ENCODE measurements around the gene ERG.

The ERG gene

DNA sequence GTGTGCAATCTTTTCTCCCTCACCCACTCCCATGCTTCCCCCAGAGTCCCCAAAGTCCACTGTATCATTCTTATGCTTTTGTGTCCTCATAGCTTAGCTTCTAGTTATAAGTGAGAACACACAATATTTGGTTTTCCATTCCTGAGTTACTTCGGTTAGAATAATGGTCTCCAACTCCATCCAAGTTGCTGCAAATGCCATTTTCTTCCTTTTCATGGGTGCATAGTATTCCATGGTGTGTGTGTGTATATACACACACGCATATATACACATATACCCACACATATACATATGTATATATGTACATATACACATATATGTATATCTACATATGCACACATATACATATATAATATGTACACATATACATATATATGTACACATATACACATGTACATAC, 69.3 kb downstream of the ERG start:
- Histone ChIP-seq H3K27me3 (ENCODE audit: control insufficient read depth, insufficient read depth, low read length) (no peaks in the 10 kb centered on the region), H3K9me3 (ENCODE audit: control insufficient read depth, low read depth, low read length) (no peaks in the 10 kb centered on the region), H3K4me1 (ENCODE audit: control insufficient read depth, low read depth, low read length) (no peaks in the 10 kb centered on the region), H3K27ac (ENCODE audit: low read length) (no peak overlapping the region), H3K36me3 (ENCODE audit: control insufficient read depth, low read depth, low read length) (no peaks in the 10 kb centered on the region), H3K4me3 (ENCODE audit: low read length) (no peak overlapping the region), H3K9ac (ENCODE audit: low read length) (no peak overlapping the region)

DNA sequence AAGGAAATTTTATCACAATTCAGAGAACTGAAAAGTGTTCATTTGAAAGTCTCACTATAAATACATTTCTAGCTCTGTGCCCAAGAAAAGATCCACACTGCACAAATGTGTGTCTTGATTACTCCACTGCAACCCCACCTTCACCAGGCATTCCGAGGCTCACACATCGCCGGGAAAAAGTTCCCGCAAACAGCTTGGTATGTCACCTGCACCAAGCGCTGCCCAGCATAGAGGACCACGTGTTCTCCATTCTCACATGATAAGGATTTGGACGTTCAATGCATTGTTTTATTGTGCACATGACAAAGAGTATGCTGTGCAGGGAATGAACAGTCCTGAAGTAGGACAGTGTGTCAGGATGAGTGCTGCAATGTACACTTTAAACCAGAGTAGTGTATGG, 70.1 kb downstream of the ERG start:
- Histone ChIP-seq H3K27ac (ENCODE audit: low read length) (no peak overlapping the region), H3K36me3 (ENCODE audit: control insufficient read depth, low read depth, low read length) (no peaks in the 10 kb centered on the region), H3K9me3 (ENCODE audit: control insufficient read depth, low read depth, low read length) (no peaks in the 10 kb centered on the region), H3K9ac (ENCODE audit: low read length) (no peak overlapping the region), H3K4me3 (ENCODE audit: low read length) (no peak overlapping the region), H3K27me3 (ENCODE audit: control insufficient read depth, insufficient read depth, low read length) (no peaks in the 10 kb centered on the region), H3K4me1 (ENCODE audit: control insufficient read depth, low read depth, low read length) (no peaks in the 10 kb centered on the region)

DNA sequence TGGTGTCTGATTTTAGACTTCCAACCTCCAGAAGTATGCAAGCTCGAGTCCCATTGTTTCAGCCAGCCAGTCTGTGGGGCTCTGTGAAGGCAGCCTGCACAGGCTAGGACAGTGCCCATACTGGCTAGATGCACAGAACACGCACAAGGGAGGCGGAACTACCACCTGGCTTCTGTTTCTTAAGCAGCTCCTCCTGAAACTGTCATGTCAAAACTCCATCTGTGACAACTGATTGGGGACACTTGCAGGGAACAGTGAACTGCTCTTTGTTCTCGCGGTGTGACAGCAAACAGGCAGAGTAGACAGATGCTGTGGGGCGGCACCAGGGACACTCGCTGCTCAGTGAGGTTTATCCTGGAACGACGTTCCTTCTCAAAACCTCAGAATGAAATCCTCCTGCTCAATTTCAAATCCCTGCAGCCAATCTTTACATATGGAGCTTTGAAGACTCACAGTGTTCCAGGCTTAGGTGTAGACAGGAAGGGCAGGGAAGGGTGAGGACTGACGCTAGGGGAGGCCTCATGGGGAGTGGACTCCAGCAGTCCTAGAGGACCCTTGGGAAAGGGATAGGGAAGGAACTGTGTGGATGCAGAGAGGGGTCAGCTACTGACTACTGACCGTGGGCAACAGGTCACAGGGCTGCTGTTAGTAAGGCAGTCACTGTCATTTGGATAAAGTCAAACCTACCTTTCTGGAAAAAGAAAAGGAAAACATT, 73.8 kb downstream of the ERG start:
- H3K4me3 ChIP-seq (ENCODE audit: low read length): no peak overlapping the region
- no peaks in the 10 kb centered on the region for H3K27me3 ChIP-seq (ENCODE audit: control insufficient read depth, insufficient read depth, low read length)
- no peak overlapping the region for H3K9ac ChIP-seq (ENCODE audit: low read length)
- no peak overlapping the region for H3K27ac ChIP-seq (ENCODE audit: low read length)
- no peaks in the 10 kb centered on the region for H3K9me3 ChIP-seq (ENCODE audit: control insufficient read depth, low read depth, low read length)
- no peaks in the 10 kb centered on the region for H3K36me3 ChIP-seq (ENCODE audit: control insufficient read depth, low read depth, low read length)
- H3K4me1 ChIP-seq (ENCODE audit: control insufficient read depth, low read depth, low read length): no peaks in the 10 kb centered on the region

DNA sequence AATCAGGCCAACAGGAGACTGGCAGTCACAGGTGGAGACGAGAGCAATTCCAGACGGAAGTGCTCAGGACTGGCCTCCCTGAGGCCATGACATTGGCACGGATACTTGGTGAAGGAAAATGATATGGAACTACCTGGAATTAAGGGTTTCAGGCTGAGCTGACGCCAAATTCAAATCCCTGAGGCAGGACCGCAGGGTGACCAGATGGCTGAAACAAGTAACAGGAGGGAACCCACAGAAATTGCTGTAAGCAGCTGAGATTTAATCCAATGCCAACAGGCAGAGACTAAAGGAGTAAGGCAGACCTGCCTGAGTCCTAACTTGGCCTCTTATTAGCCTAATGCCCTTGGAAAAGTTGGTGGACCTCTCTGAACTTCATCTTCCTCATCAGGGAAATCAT, 76.2 kb downstream of the ERG start:
- no peaks in the 10 kb centered on the region for H3K4me1 ChIP-seq (ENCODE audit: control insufficient read depth, low read depth, low read length)
- no peaks in the 10 kb centered on the region for H3K9me3 ChIP-seq (ENCODE audit: control insufficient read depth, low read depth, low read length)
- H3K27me3 ChIP-seq (ENCODE audit: control insufficient read depth, insufficient read depth, low read length): no peaks in the 10 kb centered on the region
- H3K9ac ChIP-seq (ENCODE audit: low read length): no peak overlapping the region
- no peak overlapping the region for H3K27ac ChIP-seq (ENCODE audit: low read length)
- no peak overlapping the region for H3K4me3 ChIP-seq (ENCODE audit: low read length)
- no peaks in the 10 kb centered on the region for H3K36me3 ChIP-seq (ENCODE audit: control insufficient read depth, low read depth, low read length)

DNA sequence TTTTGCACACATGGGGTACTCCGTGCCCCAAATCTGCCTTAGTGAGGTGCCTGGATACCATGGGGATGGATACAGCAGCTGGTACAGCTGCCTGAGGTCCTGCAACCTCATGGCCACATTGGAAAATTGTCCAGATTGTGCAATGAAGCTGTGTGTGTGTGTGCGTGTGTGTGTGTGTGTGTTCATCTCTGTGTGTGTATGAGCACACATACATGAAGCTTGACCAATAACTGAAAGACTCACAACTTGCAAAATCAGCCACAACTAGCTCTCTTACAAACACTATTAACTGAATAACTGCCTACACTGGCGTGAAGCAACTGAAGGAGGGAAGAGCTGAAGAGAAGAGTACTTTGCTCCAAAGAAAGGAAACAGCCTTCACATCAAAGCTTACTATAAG, 78.1 kb downstream of the ERG start:
- Histone ChIP-seq H3K4me3 (ENCODE audit: low read length) (no peak overlapping the region), H3K9ac (ENCODE audit: low read length) (no peak overlapping the region), H3K27me3 (ENCODE audit: control insufficient read depth, insufficient read depth, low read length) (no peaks in the 10 kb centered on the region), H3K9me3 (ENCODE audit: control insufficient read depth, low read depth, low read length) (no peaks in the 10 kb centered on the region), H3K27ac (ENCODE audit: low read length) (no peak overlapping the region), H3K36me3 (ENCODE audit: control insufficient read depth, low read depth, low read length) (no peaks in the 10 kb centered on the region), H3K4me1 (ENCODE audit: control insufficient read depth, low read depth, low read length) (peaks cover 7% of the 10 kb centered on the region)

DNA sequence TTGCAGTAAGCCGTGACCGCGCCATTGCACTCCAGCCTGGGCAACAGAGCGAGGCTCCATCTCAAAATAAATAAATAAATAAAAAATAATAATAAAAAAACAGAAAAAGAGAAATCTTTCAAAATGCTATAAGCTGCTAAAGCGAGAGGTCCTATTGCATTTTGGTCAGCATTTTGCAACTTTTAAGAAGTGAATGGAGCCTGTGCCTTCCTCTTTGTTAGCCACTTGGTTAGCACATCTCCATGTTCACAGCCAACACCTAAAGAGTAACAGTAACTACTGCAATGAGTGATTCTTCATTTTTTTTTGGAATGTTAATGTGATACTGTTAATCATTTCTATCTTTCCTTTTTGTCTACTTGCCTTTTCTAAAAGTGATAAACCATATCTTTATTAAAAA, 80.6 kb downstream of the ERG start:
- no peak overlapping the region for H3K4me3 ChIP-seq (ENCODE audit: low read length)
- no peak overlapping the region for H3K9ac ChIP-seq (ENCODE audit: low read length)
- no peak overlapping the region for H3K27ac ChIP-seq (ENCODE audit: low read length)
- H3K27me3 ChIP-seq (ENCODE audit: control insufficient read depth, insufficient read depth, low read length): no peaks in the 10 kb centered on the region
- H3K4me1 ChIP-seq (ENCODE audit: control insufficient read depth, low read depth, low read length): peaks cover 9% of the 10 kb centered on the region
- no peaks in the 10 kb centered on the region for H3K36me3 ChIP-seq (ENCODE audit: control insufficient read depth, low read depth, low read length)
- H3K9me3 ChIP-seq (ENCODE audit: control insufficient read depth, low read depth, low read length): no peaks in the 10 kb centered on the region

DNA sequence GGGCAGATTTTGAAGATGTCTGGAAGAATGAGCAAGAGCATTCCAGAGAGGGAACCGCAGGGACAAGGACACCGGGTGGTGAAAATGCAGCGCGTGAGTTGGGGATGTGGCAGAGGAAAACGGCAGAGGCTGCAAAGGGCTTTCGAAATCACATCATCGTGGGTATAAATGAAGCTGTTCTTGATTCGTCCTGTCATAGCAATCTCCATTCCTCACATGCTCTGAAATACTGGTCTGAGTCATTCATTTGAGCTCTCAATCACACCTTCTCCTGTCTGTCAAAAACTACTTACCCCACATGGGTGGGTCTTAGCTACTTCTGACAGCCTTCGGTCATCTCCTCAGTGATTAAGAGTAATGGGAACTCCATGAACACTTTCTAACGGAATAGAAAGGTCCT, 81.5 kb downstream of the ERG start:
- Histone ChIP-seq H3K4me3 (ENCODE audit: low read length) (no peak overlapping the region), H3K4me1 (ENCODE audit: control insufficient read depth, low read depth, low read length) (peaks cover 9% of the 10 kb centered on the region), H3K36me3 (ENCODE audit: control insufficient read depth, low read depth, low read length) (no peaks in the 10 kb centered on the region), H3K9me3 (ENCODE audit: control insufficient read depth, low read depth, low read length) (no peaks in the 10 kb centered on the region), H3K27ac (ENCODE audit: low read length) (no peak overlapping the region), H3K9ac (ENCODE audit: low read length) (no peak overlapping the region), H3K27me3 (ENCODE audit: control insufficient read depth, insufficient read depth, low read length) (no peaks in the 10 kb centered on the region)

DNA sequence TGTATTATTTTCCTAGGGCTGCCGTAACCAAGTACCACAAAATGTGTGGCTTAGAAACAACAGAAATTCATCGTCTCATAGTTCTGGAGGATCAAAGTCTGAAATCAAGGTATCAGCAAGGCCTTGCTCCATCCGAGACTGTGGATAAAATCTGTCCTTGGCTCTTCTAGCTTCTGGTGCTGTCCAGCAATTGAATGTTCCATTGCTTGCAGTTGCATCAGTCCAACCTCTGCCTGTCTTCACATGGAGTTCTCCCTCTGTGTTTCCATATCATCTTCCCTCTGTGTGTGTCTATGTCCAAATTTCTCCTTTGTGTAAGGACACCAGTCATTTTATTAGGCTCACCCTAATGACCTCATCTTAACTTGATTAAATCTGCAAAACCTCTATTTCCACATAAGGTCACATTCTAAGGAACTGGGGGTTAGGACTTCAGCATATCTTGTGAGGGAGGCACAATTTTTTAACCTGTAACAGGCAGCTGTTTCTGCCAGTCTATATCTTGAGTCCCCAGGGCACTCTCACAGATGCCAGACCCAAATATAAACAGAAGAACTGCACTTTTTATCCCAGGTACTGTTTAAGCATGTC, 84.2 kb downstream of the ERG start:
- H3K27ac ChIP-seq (ENCODE audit: low read length): no peak overlapping the region
- no peaks in the 10 kb centered on the region for H3K36me3 ChIP-seq (ENCODE audit: control insufficient read depth, low read depth, low read length)
- no peak overlapping the region for H3K9ac ChIP-seq (ENCODE audit: low read length)
- no peak overlapping the region for H3K4me3 ChIP-seq (ENCODE audit: low read length)
- H3K27me3 ChIP-seq (ENCODE audit: control insufficient read depth, insufficient read depth, low read length): no peaks in the 10 kb centered on the region
- peaks cover 19% of the 10 kb centered on the region for H3K4me1 ChIP-seq (ENCODE audit: control insufficient read depth, low read depth, low read length)
- H3K9me3 ChIP-seq (ENCODE audit: control insufficient read depth, low read depth, low read length): no peaks in the 10 kb centered on the region

DNA sequence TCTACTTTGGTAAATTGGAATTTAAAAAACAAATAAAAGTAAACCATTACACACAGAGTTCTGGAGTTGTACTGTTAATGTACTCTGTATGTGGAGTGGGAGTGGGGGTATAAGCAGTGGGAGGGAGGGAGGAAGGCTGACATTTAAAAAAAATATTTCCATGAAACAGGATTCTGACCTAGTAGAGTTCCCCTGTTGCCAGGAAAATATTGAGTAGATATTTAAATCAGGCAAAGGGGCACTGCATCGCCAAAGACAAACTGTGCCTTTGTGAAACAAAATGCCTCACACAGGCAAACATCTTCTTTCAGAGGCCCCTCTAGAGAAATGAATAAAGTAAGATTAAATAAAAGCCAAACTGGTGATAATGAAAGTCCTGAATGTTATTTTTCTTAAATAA, 87.8 kb downstream of the ERG start:
- H3K27me3 ChIP-seq (ENCODE audit: control insufficient read depth, insufficient read depth, low read length): no peaks in the 10 kb centered on the region
- peak overlapping the region; percentile 2 for H3K4me3 ChIP-seq (ENCODE audit: low read length)
- no peak overlapping the region for H3K27ac ChIP-seq (ENCODE audit: low read length)
- H3K4me1 ChIP-seq (ENCODE audit: control insufficient read depth, low read depth, low read length): peaks cover 12% of the 10 kb centered on the region
- no peaks in the 10 kb centered on the region for H3K9me3 ChIP-seq (ENCODE audit: control insufficient read depth, low read depth, low read length)
- H3K9ac ChIP-seq (ENCODE audit: low read length): no peak overlapping the region
- H3K36me3 ChIP-seq (ENCODE audit: control insufficient read depth, low read depth, low read length): no peaks in the 10 kb centered on the region

DNA sequence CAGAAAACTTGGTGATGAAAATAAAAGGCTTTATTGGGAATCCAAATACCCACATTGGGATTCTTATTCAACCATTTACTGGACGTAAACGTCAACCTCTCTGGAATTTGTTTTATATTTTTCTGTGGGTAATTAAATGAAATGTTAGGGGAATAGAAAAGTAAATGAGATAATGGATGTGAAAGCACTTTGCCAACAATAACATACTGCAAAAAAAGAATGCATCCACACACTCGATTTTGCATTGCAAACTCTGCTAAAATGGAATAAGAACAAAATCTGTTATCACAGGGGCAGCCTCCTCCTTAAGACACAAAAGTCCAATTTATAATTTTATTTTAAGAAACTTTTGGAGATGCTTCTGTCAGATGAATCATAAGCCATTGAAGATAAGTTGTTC, 88.4 kb downstream of the ERG start:
- H3K36me3 ChIP-seq (ENCODE audit: control insufficient read depth, low read depth, low read length): no peaks in the 10 kb centered on the region
- H3K9ac ChIP-seq (ENCODE audit: low read length): no peak overlapping the region
- peaks cover 12% of the 10 kb centered on the region for H3K4me1 ChIP-seq (ENCODE audit: control insufficient read depth, low read depth, low read length)
- no peaks in the 10 kb centered on the region for H3K9me3 ChIP-seq (ENCODE audit: control insufficient read depth, low read depth, low read length)
- H3K27ac ChIP-seq (ENCODE audit: low read length): no peak overlapping the region
- no peaks in the 10 kb centered on the region for H3K27me3 ChIP-seq (ENCODE audit: control insufficient read depth, insufficient read depth, low read length)
- no peak overlapping the region for H3K4me3 ChIP-seq (ENCODE audit: low read length)

DNA sequence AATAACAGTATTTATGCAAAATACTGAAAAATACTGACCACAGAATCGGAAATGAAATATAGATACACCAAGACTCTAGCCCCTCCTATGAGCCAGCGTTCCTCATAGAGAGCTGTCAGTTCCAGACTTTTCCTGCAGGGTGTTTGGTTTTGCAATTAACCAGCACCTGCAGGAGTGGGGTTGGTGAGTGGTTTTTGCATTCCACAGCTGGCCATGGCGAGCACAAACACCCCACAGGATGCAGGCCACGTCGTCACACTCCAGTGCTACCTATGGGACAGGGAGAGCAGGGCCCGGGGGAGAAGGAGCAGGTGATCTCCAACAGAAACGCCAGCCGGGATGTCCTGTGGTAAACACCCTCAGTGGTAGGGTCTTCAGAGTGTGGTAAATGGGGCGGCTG, 94.1 kb downstream of the ERG start:
- no peaks in the 10 kb centered on the region for H3K27me3 ChIP-seq (ENCODE audit: control insufficient read depth, insufficient read depth, low read length)

DNA sequence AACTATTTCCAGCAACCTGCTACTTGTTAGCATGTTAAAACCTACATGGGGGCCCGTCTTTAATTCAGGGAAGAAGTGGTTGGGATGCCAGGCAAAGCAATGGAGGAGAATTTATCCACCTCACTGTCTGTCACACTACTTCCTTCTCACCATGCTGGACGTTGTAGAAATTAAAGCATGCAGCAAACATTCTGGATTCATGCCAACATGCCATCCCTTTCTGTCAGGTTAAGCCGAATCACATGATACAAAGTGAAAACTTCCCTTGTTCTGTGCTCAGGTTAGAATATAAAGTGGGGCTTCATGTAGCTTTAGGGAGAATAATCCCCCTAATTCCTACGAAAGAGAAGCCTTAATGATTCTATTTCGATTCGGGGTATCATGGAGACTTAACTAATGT, 95.5 kb downstream of the ERG start:
- Histone ChIP-seq H3K9me3 (ENCODE audit: control insufficient read depth, low read depth, low read length) (no peaks in the 10 kb centered on the region), H3K36me3 (ENCODE audit: control insufficient read depth, low read depth, low read length) (no peaks in the 10 kb centered on the region), H3K4me1 (ENCODE audit: control insufficient read depth, low read depth, low read length) (peaks cover 3% of the 10 kb centered on the region), H3K9ac (ENCODE audit: low read length) (no peak overlapping the region), H3K4me3 (ENCODE audit: low read length) (no peak overlapping the region), H3K27ac (ENCODE audit: low read length) (no peak overlapping the region), H3K27me3 (ENCODE audit: control insufficient read depth, insufficient read depth, low read length) (no peaks in the 10 kb centered on the region)

More for the DNA sequence above, 94.1 kb downstream of the ERG start:
- H3K9ac ChIP-seq (ENCODE audit: low read length): no peak overlapping the region
- H3K36me3 ChIP-seq (ENCODE audit: control insufficient read depth, low read depth, low read length): no peaks in the 10 kb centered on the region
- no peak overlapping the region for H3K27ac ChIP-seq (ENCODE audit: low read length)
- peaks cover 3% of the 10 kb centered on the region for H3K4me1 ChIP-seq (ENCODE audit: control insufficient read depth, low read depth, low read length)
- H3K4me3 ChIP-seq (ENCODE audit: low read length): no peak overlapping the region
- no peaks in the 10 kb centered on the region for H3K9me3 ChIP-seq (ENCODE audit: control insufficient read depth, low read depth, low read length)

All from iPS-18a (cell line).